ENCODE data around the gene CCDC149. TPM values are rescaled to one million over a fixed set of nuclear protein-coding genes. Genes with fewer than 3 reads are reported as not detected.

The CCDC149 gene
- total RNA-seq, 1 donor from 2014 or later = 20.6 TPM

- TF ChIP-seq CTCF (IDR thresholded peaks at IDR 0.05) = no peak
- no peak for DNase-seq (ENCODE audit: extremely low spot score, unreplicated experiment)
- peaks cover 28% of the 10 kb centered on the region for H3K36me3 Mint-ChIP-seq (ENCODE audit: unreplicated experiment)
- H3K27ac Mint-ChIP-seq (ENCODE audit: unreplicated experiment) = no peak overlapping the region
- no peaks in the 10 kb centered on the region for H3K27me3 Mint-ChIP-seq (ENCODE audit: unreplicated experiment)
- no peaks in the 10 kb centered on the region for H3K9me3 Mint-ChIP-seq (ENCODE audit: unreplicated experiment)
- H3K4me1 Mint-ChIP-seq (ENCODE audit: unreplicated experiment) = peaks cover 16% of the 10 kb centered on the region
- no peak overlapping the region for H3K4me3 Mint-ChIP-seq (ENCODE audit: unreplicated experiment)
Observed at GRCh38 chr4:24836661-24837242, 76.1 kb downstream of the CCDC149 start.

DNA sequence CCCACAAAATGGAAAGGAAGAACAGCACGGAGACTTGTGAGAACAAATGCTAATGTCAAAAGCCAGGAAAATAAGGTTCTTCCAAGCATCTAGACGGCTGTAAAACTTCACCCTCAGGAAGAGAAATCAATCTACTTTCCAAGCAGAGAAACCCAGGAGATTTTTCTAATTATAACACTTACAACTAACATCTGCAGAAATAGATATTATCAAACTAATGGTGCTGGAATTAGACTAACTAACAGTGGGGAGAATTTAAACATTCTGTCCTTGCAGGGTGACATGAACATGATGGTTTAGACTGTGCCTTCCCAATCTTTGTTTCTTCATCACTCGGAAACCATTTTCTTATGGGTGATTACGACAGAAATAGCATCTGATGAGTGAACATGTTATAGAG, 77.1 kb downstream of the CCDC149 start:
- no peaks in the 10 kb centered on the region for H3K9me3 Mint-ChIP-seq (ENCODE audit: unreplicated experiment)
- H3K4me3 Mint-ChIP-seq (ENCODE audit: unreplicated experiment) = no peak overlapping the region
- no peak for TF ChIP-seq CTCF (IDR thresholded peaks at IDR 0.05)
- no peak for DNase-seq (ENCODE audit: extremely low spot score, unreplicated experiment)
- H3K27ac Mint-ChIP-seq (ENCODE audit: unreplicated experiment) = no peak overlapping the region
- no peaks in the 10 kb centered on the region for H3K27me3 Mint-ChIP-seq (ENCODE audit: unreplicated experiment)
- peaks cover 32% of the 10 kb centered on the region for H3K36me3 Mint-ChIP-seq (ENCODE audit: unreplicated experiment)
- H3K4me1 Mint-ChIP-seq (ENCODE audit: unreplicated experiment) = peaks cover 16% of the 10 kb centered on the region

DNA sequence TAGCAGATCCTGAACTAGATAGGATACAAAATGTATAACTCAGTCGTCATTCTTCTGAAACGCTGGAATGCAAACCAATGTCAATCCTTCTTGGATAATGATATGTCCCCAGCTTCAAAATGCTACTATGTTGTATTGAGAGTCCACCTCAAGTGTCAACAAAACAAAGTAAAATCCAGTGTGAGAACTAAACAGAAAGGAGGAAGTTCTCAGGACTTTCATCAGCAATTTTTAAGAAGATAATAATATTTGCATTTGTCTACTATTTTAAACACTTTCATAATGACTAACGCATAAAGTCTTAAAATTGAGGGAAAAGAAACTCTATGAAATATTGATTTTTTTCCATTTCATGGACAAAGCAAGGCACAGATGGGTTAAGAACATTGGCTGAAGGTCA, 81.2 kb downstream of the CCDC149 start:
- Mint-ChIP-seq H3K4me3 (ENCODE audit: unreplicated experiment) (no peak overlapping the region), H3K4me1 (ENCODE audit: unreplicated experiment) (peaks cover 4% of the 10 kb centered on the region), H3K27ac (ENCODE audit: unreplicated experiment) (no peak overlapping the region), H3K9me3 (ENCODE audit: unreplicated experiment) (no peaks in the 10 kb centered on the region), H3K36me3 (ENCODE audit: unreplicated experiment) (peaks cover 38% of the 10 kb centered on the region), H3K27me3 (ENCODE audit: unreplicated experiment) (no peaks in the 10 kb centered on the region)
- no peak for DNase-seq (ENCODE audit: extremely low spot score, unreplicated experiment)
- no peak for TF ChIP-seq CTCF (IDR thresholded peaks at IDR 0.05)

GRCh38 chr4:24824720-24825119, 88.1 kb downstream of the CCDC149 start:
- Mint-ChIP-seq H3K36me3 (ENCODE audit: unreplicated experiment) (peaks cover 24% of the 10 kb centered on the region), H3K4me1 (ENCODE audit: unreplicated experiment) (no peaks in the 10 kb centered on the region), H3K4me3 (ENCODE audit: unreplicated experiment) (no peak overlapping the region), H3K9me3 (ENCODE audit: unreplicated experiment) (no peaks in the 10 kb centered on the region), H3K27ac (ENCODE audit: unreplicated experiment) (no peak overlapping the region), H3K27me3 (ENCODE audit: unreplicated experiment) (no peaks in the 10 kb centered on the region)
- no peak for DNase-seq (ENCODE audit: extremely low spot score, unreplicated experiment)
- no peak for TF ChIP-seq CTCF (IDR thresholded peaks at IDR 0.05)

GRCh38 chr4:24820541-24820940, 92.3 kb downstream of the CCDC149 start:
- no peak overlapping the region for H3K27ac Mint-ChIP-seq (ENCODE audit: unreplicated experiment)
- no peak for DNase-seq (ENCODE audit: extremely low spot score, unreplicated experiment)
- TF ChIP-seq CTCF (IDR thresholded peaks at IDR 0.05) = no peak
- H3K27me3 Mint-ChIP-seq (ENCODE audit: unreplicated experiment) = no peaks in the 10 kb centered on the region
- H3K36me3 Mint-ChIP-seq (ENCODE audit: unreplicated experiment) = peaks cover 27% of the 10 kb centered on the region
- no peaks in the 10 kb centered on the region for H3K9me3 Mint-ChIP-seq (ENCODE audit: unreplicated experiment)
- H3K4me3 Mint-ChIP-seq (ENCODE audit: unreplicated experiment) = no peak overlapping the region
- H3K4me1 Mint-ChIP-seq (ENCODE audit: unreplicated experiment) = no peaks in the 10 kb centered on the region

Measured in osteocyte (in vitro differentiated cells).